HFFc6 (cell line): ENCODE measurements around the gene EDNRA. TPM values are rescaled to one million over a fixed set of nuclear protein-coding genes. Genes with fewer than 3 reads are reported as not detected.

Source experiments
- DNase-seq: peaks from one replicate; pipeline ENCODE4 v3.0.0-alpha.2; 2018
- H3K27ac Mint-ChIP-seq: 2 replicates; pipeline ENCODE4 v1.8.0; 2020; ENCODE audit warnings: mild to moderate bottlenecking, mixed read lengths
- H3K27me3 Mint-ChIP-seq: 2 replicates; pipeline ENCODE4 v1.8.0; 2021; ENCODE audit warnings: mild to moderate bottlenecking, moderate library complexity, mixed read lengths; ENCODE audit not compliant: insufficient read depth
- H3K36me3 Mint-ChIP-seq: 2 replicates; pipeline ENCODE4 v1.8.0; 2021; ENCODE audit warnings: low read depth, mixed read lengths
- H3K4me1 Mint-ChIP-seq: 2 replicates; pipeline ENCODE4 v1.8.0; 2020; ENCODE audit warnings: low read depth, mixed read lengths
- H3K4me3 Mint-ChIP-seq: 2 replicates; pipeline ENCODE4 v1.8.0; 2020; ENCODE audit warnings: mild to moderate bottlenecking, moderate library complexity, mixed read lengths
- H3K9me3 Mint-ChIP-seq: 2 replicates; pipeline ENCODE4 v1.8.0; 2020; ENCODE audit warnings: mild to moderate bottlenecking, mixed read lengths
- total RNA-seq, 6 experiments: library from RNA; stranded (reverse); fragmentation: NEBNext Ultra II Directional; extraction: Animal tissue kit (Norgen Biotek cat#: 25700); gene quantifications; 2 replicates in 1 of 6; 3 replicates in 5 of 6; pipeline ENCODE4 v1.2.3, GENCODE V29; 2021
- TF ChIP-seq, protein P1 (sequence below): fragments of 200-600 bp; sonication (generic); IDR thresholded peaks from 2 replicates; pipeline ENCODE4 v1.5.0; 2021; ENCODE audit warnings: antibody characterized with exemption, mild to moderate bottlenecking

EDNRA gene
- total RNA-seq, 6 experiments from 2014 or later, result 0.83 to 3.0 (median 1.5) TPM

DNA sequence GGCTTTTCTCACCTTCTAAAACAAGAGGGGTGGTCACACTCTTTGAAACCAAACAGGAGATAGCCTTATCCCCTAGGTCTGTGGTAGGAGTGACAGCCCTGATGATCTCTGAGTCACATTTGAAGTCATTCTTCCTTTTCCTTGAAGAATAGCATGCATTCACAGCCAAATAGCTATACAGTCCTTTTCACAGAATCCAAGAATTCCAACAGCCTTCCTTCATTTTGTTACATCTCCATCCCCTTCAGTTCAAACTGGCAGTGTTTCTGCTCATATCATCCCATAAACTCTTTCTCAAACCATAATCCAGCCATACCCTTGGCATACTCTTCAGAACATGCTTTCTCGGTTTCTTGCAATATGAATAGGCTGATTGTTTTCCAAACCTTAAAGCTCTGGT is 103.0 kb downstream of the EDNRA start:
- no peak for DNase-seq
- Mint-ChIP-seq H3K27ac (no peak overlapping the region), H3K4me3 (no peak overlapping the region), H3K9me3 (no peaks in the 10 kb centered on the region; the same call in 1 of the 2 replicates), H3K27me3 (no peaks in the 10 kb centered on the region; the same call in 1 of the 2 replicates), H3K4me1 (peaks cover 64% of the 10 kb centered on the region), H3K36me3 (peaks cover 5% of the 10 kb centered on the region; the same call in 1 of the 2 replicates)
- TF ChIP-seq, protein P1, sequence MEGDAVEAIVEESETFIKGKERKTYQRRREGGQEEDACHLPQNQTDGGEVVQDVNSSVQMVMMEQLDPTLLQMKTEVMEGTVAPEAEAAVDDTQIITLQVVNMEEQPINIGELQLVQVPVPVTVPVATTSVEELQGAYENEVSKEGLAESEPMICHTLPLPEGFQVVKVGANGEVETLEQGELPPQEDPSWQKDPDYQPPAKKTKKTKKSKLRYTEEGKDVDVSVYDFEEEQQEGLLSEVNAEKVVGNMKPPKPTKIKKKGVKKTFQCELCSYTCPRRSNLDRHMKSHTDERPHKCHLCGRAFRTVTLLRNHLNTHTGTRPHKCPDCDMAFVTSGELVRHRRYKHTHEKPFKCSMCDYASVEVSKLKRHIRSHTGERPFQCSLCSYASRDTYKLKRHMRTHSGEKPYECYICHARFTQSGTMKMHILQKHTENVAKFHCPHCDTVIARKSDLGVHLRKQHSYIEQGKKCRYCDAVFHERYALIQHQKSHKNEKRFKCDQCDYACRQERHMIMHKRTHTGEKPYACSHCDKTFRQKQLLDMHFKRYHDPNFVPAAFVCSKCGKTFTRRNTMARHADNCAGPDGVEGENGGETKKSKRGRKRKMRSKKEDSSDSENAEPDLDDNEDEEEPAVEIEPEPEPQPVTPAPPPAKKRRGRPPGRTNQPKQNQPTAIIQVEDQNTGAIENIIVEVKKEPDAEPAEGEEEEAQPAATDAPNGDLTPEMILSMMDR, result no peak

GRCh38 chr4:147586032-147586431 is 105.1 kb downstream of the EDNRA start:
- Mint-ChIP-seq H3K27me3 (no peaks in the 10 kb centered on the region; the same call in 1 of the 2 replicates), H3K27ac (no peak overlapping the region), H3K36me3 (peaks cover 5% of the 10 kb centered on the region; the same call in 1 of the 2 replicates), H3K4me1 (peaks cover 71% of the 10 kb centered on the region), H3K4me3 (no peak overlapping the region; the same call in 1 of the 2 replicates), H3K9me3 (no peaks in the 10 kb centered on the region)
- DNase-seq, result no peak
- TF ChIP-seq, protein P1, result no peak

DNA sequence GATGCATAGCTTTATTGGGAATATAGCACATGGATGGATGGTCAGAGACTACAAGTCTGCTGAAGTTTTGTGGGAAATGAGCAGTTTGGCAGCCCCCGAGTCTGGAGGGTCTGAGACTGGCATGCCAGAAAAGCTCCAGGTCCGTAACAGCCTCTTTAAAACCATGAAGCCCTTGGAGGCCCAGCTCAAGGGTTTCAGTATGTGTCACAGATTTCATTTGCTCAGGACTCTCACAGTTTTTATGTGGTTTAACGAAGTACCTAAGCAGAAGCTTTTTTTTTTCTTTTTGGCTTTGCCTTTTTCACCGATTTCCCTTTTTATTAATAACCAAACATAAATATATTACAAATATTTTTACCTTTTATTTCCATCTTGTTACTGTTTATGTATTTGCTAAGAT is 105.7 kb downstream of the EDNRA start:
- Mint-ChIP-seq H3K27ac (peak overlapping the region; percentile 44; the same call in 1 of the 2 replicates), H3K4me3 (peak overlapping the region; percentile 35; the same call in 1 of the 2 replicates), H3K4me1 (peaks cover 65% of the 10 kb centered on the region), H3K36me3 (peaks cover 5% of the 10 kb centered on the region; the same call in 1 of the 2 replicates), H3K27me3 (no peaks in the 10 kb centered on the region; the same call in 1 of the 2 replicates), H3K9me3 (no peaks in the 10 kb centered on the region)
- no peak for DNase-seq
- TF ChIP-seq, protein P1, result no peak

- no peak for DNase-seq
- peaks cover 5% of the 10 kb centered on the region; the same call in 1 of the 2 replicates for H3K36me3 Mint-ChIP-seq
- no peaks in the 10 kb centered on the region; the same call in 1 of the 2 replicates for H3K27me3 Mint-ChIP-seq
- H3K4me3 Mint-ChIP-seq, result peak overlapping the region; percentile 35
- H3K27ac Mint-ChIP-seq, result peak overlapping the region; percentile 44
- TF ChIP-seq, protein P1, result no peak
- no peaks in the 10 kb centered on the region for H3K9me3 Mint-ChIP-seq
- H3K4me1 Mint-ChIP-seq, result peaks cover 61% of the 10 kb centered on the region
These were observed 106.1 kb downstream of the EDNRA start for GRCh38 chr4:147587041-147587440.

- H3K27ac Mint-ChIP-seq, result peak overlapping the region; percentile 9; the same call in 1 of the 2 replicates
- DNase-seq, result no peak
- no peaks in the 10 kb centered on the region for H3K9me3 Mint-ChIP-seq
- peaks cover 44% of the 10 kb centered on the region for H3K4me1 Mint-ChIP-seq
- no peak overlapping the region for H3K4me3 Mint-ChIP-seq
- TF ChIP-seq, protein P1, result no peak
- peaks cover 3% of the 10 kb centered on the region; the same call in 1 of the 2 replicates for H3K36me3 Mint-ChIP-seq
- H3K27me3 Mint-ChIP-seq, result no peaks in the 10 kb centered on the region; the same call in 1 of the 2 replicates
These were observed 108.7 kb downstream of the EDNRA start for GRCh38 chr4:147589586-147589985.
